Measurements from ENCODE around the gene FAM25C. TPM values are rescaled to one million over a fixed set of nuclear protein-coding genes. Genes with fewer than 3 reads are reported as not detected.
A peak's percentile ranks its signal among the peaks of the same experiment; 100 is the strongest.
"Not testable (repeated sequence)": the region's sequence is repeated elsewhere in the genome, so short reads cannot be mapped to it uniquely, and the experiment has no call there.

Gene FAM25C
- not detected in 2 replicates for total RNA-seq (2012; rRNA removed)

- not testable (repeated sequence) for H3K4me2 ChIP-seq (ENCODE audit: low read length); H3K27me3 ChIP-seq (ENCODE audit: control insufficient read depth, insufficient read depth, low read length); H3K4me3 ChIP-seq (ENCODE audit: low read length); H3K36me3 ChIP-seq (ENCODE audit: insufficient read depth, low read length); H3K9me3 ChIP-seq (replicated peaks; ENCODE audit: low read length); H3K4me1 ChIP-seq (ENCODE audit: control insufficient read depth, insufficient read depth, low read length); H3K9ac ChIP-seq (ENCODE audit: low read depth, low read length)
These were observed at the start of gene FAM25C for GRCh38 chr10:47999691-48000090. FAM25C (minus strand) TSS chr10:47999791; CDS start chr10:47999765, 26 bp downstream.

DNA sequence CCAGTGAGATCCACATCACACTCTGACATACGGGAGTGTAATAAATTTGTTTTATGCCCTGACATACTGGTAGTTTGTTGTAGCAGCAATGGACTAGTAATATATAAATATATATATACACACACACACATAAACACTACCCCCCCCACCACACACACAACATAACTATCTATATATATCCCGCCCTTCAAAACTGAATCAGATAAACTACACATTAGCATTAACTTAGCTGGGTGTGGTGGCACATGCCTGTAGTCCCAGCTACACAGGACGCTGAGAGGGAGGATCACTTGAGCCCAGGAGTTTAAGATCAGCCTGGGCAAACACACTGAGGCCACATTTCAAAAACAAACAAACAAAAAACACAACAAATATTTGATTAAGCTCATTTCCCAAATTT, 45.0 kb upstream of the FAM25C start:
- H3K4me2 ChIP-seq (ENCODE audit: low read length); H3K9ac ChIP-seq (ENCODE audit: low read depth, low read length); H3K27me3 ChIP-seq (ENCODE audit: control insufficient read depth, insufficient read depth, low read length); H3K4me1 ChIP-seq (ENCODE audit: control insufficient read depth, insufficient read depth, low read length); H3K9me3 ChIP-seq (replicated peaks; ENCODE audit: low read length); H3K4me3 ChIP-seq (ENCODE audit: low read length); H3K36me3 ChIP-seq (ENCODE audit: insufficient read depth, low read length): not testable (repeated sequence)

GRCh38 chr10:48031390-48031789, 31.8 kb upstream of the FAM25C start:
- H3K4me2 ChIP-seq (ENCODE audit: low read length); H3K4me3 ChIP-seq (ENCODE audit: low read length); H3K27me3 ChIP-seq (ENCODE audit: control insufficient read depth, insufficient read depth, low read length); H3K9me3 ChIP-seq (replicated peaks; ENCODE audit: low read length); H3K9ac ChIP-seq (ENCODE audit: low read depth, low read length); H3K4me1 ChIP-seq (ENCODE audit: control insufficient read depth, insufficient read depth, low read length); H3K36me3 ChIP-seq (ENCODE audit: insufficient read depth, low read length): not testable (repeated sequence)

- not testable (repeated sequence) for H3K36me3 ChIP-seq (ENCODE audit: insufficient read depth, low read length); H3K4me2 ChIP-seq (ENCODE audit: low read length); H3K4me3 ChIP-seq (ENCODE audit: low read length)
These were observed 2.7 kb upstream of the FAM25C start for GRCh38 chr10:48002306-48002705.

DNA sequence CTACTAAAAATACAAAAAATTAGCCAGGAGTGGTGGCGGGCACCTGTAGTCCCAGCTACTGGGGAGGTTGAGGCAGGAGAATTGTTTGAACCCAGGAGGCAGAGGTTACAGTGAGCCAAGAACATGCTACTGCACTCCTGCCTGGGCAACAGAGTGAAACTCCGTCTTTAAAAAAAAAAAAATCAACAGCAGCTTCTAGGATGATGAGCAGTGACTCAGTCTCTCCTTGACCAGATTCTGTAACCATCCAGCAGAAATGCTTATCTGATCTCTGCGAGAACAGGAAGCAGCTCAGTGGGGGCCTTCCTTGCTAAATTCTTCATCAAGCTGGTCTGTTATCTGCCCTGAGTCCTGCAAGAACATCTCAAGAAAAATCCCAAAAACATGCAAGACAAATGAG, 5.5 kb downstream of the FAM25C start:
- H3K9me3 ChIP-seq (replicated peaks; ENCODE audit: low read length); H3K36me3 ChIP-seq (ENCODE audit: insufficient read depth, low read length); H3K4me2 ChIP-seq (ENCODE audit: low read length); H3K4me3 ChIP-seq (ENCODE audit: low read length); H3K9ac ChIP-seq (ENCODE audit: low read depth, low read length); H3K4me1 ChIP-seq (ENCODE audit: control insufficient read depth, insufficient read depth, low read length); H3K27me3 ChIP-seq (ENCODE audit: control insufficient read depth, insufficient read depth, low read length): not testable (repeated sequence)

More at GRCh38 chr10:48002306-48002705, 2.7 kb upstream of the FAM25C start:
- H3K4me1 ChIP-seq (ENCODE audit: control insufficient read depth, insufficient read depth, low read length); H3K9ac ChIP-seq (ENCODE audit: low read depth, low read length); H3K27me3 ChIP-seq (ENCODE audit: control insufficient read depth, insufficient read depth, low read length); H3K9me3 ChIP-seq (replicated peaks; ENCODE audit: low read length): not testable (repeated sequence)

DNA sequence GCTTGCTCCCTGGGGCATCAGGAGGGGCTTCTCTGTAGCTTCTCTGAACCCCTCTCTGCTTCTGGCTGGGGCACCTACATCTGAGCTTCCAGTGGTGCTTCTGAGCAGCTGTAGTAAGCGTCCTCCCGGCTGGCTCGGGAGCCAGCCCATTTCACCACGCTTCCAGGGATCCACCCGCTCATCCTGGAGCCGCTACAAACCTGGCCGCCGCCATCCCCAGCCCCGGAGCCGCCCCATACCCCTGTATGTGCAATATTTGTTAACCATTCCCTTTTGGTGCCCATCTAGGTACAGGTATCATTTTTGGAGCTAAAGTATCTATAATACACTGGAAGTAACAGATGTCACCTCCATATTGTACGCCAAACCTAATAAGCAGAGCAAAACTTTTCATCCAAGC, 7.0 kb downstream of the FAM25C start:
- not testable (repeated sequence) for H3K4me1 ChIP-seq (ENCODE audit: control insufficient read depth, insufficient read depth, low read length); H3K4me3 ChIP-seq (ENCODE audit: low read length); H3K9me3 ChIP-seq (replicated peaks; ENCODE audit: low read length); H3K36me3 ChIP-seq (ENCODE audit: insufficient read depth, low read length); H3K27me3 ChIP-seq (ENCODE audit: control insufficient read depth, insufficient read depth, low read length); H3K4me2 ChIP-seq (ENCODE audit: low read length); H3K9ac ChIP-seq (ENCODE audit: low read depth, low read length)

DNA sequence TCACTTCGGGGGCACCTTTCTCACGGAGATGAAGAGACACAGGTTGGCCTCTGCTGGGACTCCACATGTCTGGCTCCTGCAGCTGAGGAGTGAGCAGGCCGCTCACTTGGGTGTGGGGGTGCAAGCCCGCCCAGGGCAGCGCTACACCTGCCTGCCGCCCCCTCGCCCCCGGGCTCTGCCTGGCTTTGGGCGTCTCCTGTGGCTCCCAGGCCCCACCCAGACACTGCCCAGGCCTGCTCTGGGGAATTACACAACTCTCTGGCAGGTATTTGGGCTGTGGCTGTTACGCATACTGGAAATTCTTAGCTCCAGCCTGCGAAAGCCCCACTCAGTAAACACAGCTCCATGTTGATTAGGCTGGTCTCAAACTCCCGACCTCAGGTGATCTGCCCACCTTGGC, 7.9 kb downstream of the FAM25C start:
- not testable (repeated sequence) for H3K4me3 ChIP-seq (ENCODE audit: low read length); H3K27me3 ChIP-seq (ENCODE audit: control insufficient read depth, insufficient read depth, low read length); H3K9me3 ChIP-seq (replicated peaks; ENCODE audit: low read length); H3K9ac ChIP-seq (ENCODE audit: low read depth, low read length); H3K4me1 ChIP-seq (ENCODE audit: control insufficient read depth, insufficient read depth, low read length); H3K4me2 ChIP-seq (ENCODE audit: low read length); H3K36me3 ChIP-seq (ENCODE audit: insufficient read depth, low read length)

DNA sequence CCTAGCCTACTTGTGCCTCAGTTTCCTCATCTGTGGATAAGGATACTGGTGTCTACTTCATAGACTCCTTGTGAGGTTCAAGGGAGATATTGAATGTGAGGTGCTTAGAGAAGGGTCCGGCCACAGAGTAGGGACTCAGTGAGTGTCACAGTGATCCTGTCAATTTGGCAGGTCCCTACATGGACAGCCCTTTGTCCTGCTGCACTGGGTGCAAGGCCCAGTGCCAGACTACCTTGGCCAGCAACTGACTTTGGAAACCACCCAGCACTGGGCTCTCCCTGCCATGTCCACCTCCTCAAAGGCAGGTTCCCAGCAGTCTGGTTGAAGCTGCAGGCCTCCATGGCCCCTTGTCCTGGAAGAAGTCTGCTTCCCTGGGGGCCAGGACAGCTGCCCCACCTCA, 9.5 kb downstream of the FAM25C start:
- not testable (repeated sequence) for H3K27me3 ChIP-seq (ENCODE audit: control insufficient read depth, insufficient read depth, low read length); H3K9ac ChIP-seq (ENCODE audit: low read depth, low read length); H3K4me2 ChIP-seq (ENCODE audit: low read length); H3K9me3 ChIP-seq (replicated peaks; ENCODE audit: low read length); H3K36me3 ChIP-seq (ENCODE audit: insufficient read depth, low read length); H3K4me1 ChIP-seq (ENCODE audit: control insufficient read depth, insufficient read depth, low read length); H3K4me3 ChIP-seq (ENCODE audit: low read length)

- H3K36me3 ChIP-seq (ENCODE audit: insufficient read depth, low read length); H3K4me1 ChIP-seq (ENCODE audit: control insufficient read depth, insufficient read depth, low read length); H3K4me3 ChIP-seq (ENCODE audit: low read length); H3K27me3 ChIP-seq (ENCODE audit: control insufficient read depth, insufficient read depth, low read length); H3K4me2 ChIP-seq (ENCODE audit: low read length); H3K9ac ChIP-seq (ENCODE audit: low read depth, low read length); H3K9me3 ChIP-seq (replicated peaks; ENCODE audit: low read length): not testable (repeated sequence)
These were observed 10.0 kb downstream of the FAM25C start for GRCh38 chr10:47989542-47989950.

DNA sequence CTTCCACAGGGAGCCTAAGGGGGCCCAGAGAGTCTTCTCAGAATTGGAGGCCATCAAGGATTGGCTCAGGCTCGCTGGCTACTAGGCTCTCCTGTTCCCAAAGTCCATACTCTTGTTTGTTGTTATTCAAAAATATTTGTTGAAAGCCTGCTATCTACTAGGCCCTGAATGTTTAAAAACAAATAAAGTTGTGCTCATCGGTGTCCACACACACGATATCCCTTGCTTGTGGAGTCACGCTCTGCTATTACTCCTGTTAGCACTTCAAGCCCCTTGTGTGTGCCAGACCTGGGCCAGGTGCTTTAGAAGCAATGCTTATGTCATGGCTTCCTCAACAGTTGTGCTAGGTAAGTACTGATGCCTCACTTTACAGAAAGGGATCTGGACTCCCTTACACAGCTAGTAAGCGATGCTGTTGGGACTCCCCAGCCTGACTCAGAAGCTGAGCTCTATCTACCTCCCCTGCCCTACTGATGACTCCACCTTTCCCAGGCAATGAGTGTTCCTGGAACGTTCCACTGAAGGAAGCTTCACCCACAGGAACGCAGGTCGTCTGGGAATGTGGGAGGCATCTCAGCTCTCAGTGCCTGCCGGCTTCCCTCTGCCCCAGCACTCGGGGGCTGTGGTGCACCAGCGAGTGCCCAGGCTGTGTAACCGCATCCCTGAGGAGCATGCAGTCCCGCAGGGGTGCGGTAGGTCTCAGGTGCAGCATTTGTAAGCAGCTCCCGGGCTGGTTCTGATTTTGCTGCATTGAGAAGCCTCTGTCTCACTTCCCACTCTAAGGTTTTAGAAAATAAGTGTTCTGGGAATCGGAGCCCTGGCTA, 10.7 kb downstream of the FAM25C start:
- H3K4me3 ChIP-seq (ENCODE audit: low read length); H3K36me3 ChIP-seq (ENCODE audit: insufficient read depth, low read length): not testable (repeated sequence)

DNA sequence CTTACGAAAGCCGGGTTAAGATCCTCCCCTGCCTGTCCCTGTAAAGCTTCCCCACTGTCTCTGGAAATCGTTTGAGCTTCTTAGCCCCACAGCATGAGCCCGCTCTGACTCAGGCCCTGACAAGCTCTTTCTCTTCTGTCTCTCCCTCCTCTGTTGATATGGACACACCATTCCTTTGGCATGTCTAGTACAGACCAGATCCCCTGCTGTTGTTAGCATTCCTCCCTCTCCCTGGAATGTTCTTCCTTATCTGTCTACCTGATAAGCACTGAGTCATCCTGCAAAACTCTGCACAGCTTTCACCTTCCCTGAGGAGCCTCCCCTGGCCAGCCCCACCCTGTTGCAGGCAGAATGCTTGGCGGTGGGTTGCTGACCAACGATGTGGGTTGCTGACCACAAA, 11.6 kb downstream of the FAM25C start:
- H3K4me3 ChIP-seq (ENCODE audit: low read length); H3K9me3 ChIP-seq (replicated peaks; ENCODE audit: low read length); H3K9ac ChIP-seq (ENCODE audit: low read depth, low read length); H3K36me3 ChIP-seq (ENCODE audit: insufficient read depth, low read length); H3K4me2 ChIP-seq (ENCODE audit: low read length); H3K27me3 ChIP-seq (ENCODE audit: control insufficient read depth, insufficient read depth, low read length); H3K4me1 ChIP-seq (ENCODE audit: control insufficient read depth, insufficient read depth, low read length): not testable (repeated sequence)

More for the DNA sequence above, 10.7 kb downstream of the FAM25C start:
- H3K4me2 ChIP-seq (ENCODE audit: low read length); H3K9me3 ChIP-seq (replicated peaks; ENCODE audit: low read length); H3K9ac ChIP-seq (ENCODE audit: low read depth, low read length); H3K4me1 ChIP-seq (ENCODE audit: control insufficient read depth, insufficient read depth, low read length); H3K27me3 ChIP-seq (ENCODE audit: control insufficient read depth, insufficient read depth, low read length): not testable (repeated sequence)

- H3K27me3 ChIP-seq (ENCODE audit: control insufficient read depth, insufficient read depth, low read length); H3K4me3 ChIP-seq (ENCODE audit: low read length); H3K36me3 ChIP-seq (ENCODE audit: insufficient read depth, low read length); H3K9ac ChIP-seq (ENCODE audit: low read depth, low read length); H3K4me1 ChIP-seq (ENCODE audit: control insufficient read depth, insufficient read depth, low read length); H3K9me3 ChIP-seq (replicated peaks; ENCODE audit: low read length): not testable (repeated sequence)
- peak overlapping the region; percentile 52 for H3K4me2 ChIP-seq (ENCODE audit: low read length)
These were observed 13.0 kb downstream of the FAM25C start for GRCh38 chr10:47986413-47987230.
